DOHH2 (cell line): ENCODE data around the gene FAM98B.

ENCODE experiments used
- CTCF ChIP-seq: fragments of 200-600 bp; sonication (generic); IDR thresholded peaks from one replicate; pipeline ENCODE4 v1.5.1; 2014; ENCODE audit warnings: antibody characterized with exemption, mild to moderate bottlenecking, low read depth, low read length; ENCODE audit not compliant: poor library complexity, severe bottlenecking
- EZH2phosphoT487 ChIP-seq: fragments of 200-600 bp; sonication (generic); IDR thresholded peaks from 2 replicates; pipeline ENCODE4 v1.6.1; 2017; ENCODE audit warnings: borderline replicate concordance, mild to moderate bottlenecking, antibody characterized with exemption, low read length, moderate library complexity, mixed read lengths

- no peak for TF ChIP-seq CTCF
- no peak for TF ChIP-seq EZH2phosphoT487
These were observed 72.2 kb downstream of the FAM98B start for GRCh38 chr15:38526158-38526557.
